ENCODE data around the gene ANKDD1B.
A peak's percentile ranks its signal among the peaks of the same experiment; 100 is the strongest.
"Not testable (repeated sequence)": the region's sequence is repeated elsewhere in the genome, so short reads cannot be mapped to it uniquely, and the experiment has no call there.

Gene ANKDD1B

DNA sequence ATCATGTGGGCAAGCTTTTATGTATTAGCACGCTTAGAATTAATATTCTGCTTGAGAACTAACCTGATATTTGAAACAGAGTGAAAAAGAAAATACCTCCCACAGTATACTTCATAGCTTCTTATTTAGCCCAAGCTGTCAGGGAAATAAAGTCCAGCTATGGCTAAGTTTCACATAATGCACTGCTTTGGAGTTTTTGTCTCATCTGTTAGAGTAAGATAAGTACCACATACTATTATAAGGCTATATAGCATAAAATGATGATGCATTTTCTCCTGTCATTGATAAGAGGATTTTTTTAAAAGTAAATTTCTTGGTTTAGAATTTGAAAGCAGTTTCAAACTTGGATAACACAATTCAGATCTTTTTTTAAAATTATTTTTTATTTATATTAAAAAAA, 2.4 kb upstream of the ANKDD1B start:
- no peak overlapping the region for H3K4me3 ChIP-seq (replicated peaks; ENCODE audit: low read depth, low read length)
- no peak for DNase-seq (ENCODE audit: extremely low read depth, low read depth)
- no peak for TF ChIP-seq CTCF (IDR thresholded peaks at IDR 0.05; ENCODE audit: low read depth, low read length, missing control alignments)

DNA sequence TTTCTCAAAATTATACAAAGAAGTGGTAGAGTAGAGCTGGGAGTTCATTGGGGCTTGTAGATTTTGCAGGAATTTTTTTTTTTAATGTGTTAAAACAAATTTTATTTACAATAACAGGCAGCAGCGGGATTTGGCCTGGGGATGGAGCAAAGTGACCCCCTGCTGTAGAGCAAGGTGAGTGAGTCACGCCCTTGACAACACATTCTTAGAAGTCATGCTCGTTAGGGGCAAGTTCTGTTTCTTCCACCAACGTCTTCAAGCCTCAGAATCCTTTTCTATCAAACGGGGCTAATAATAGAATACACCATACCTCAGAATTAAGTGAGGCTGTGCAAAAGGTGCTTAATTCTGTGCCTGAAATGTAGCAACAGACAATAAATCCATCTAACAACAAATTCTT, 1.1 kb upstream of the ANKDD1B start:
- H3K4me3 ChIP-seq (replicated peaks; ENCODE audit: low read depth, low read length), result no peak overlapping the region
- no peak for TF ChIP-seq CTCF (IDR thresholded peaks at IDR 0.05; ENCODE audit: low read depth, low read length, missing control alignments)

GRCh38 chr5:75610859-75611310, 368 bp upstream of the ANKDD1B start:
- not testable (repeated sequence) for DNase-seq (ENCODE audit: extremely low read depth, low read depth)
- H3K4me3 ChIP-seq (replicated peaks; ENCODE audit: low read depth, low read length), result peak overlapping the region; percentile 53

More for the DNA sequence above, 1.1 kb upstream of the ANKDD1B start:
- DNase-seq (ENCODE audit: extremely low read depth, low read depth), result no peak

GRCh38 chr5:75612226-75612569, 945 bp downstream of the ANKDD1B start:
- TF ChIP-seq CTCF (IDR thresholded peaks at IDR 0.05; ENCODE audit: low read depth, low read length, missing control alignments), result no peak
- DNase-seq (ENCODE audit: extremely low read depth, low read depth), result no peak

GRCh38 chr5:75612901-75613300, 1.6 kb downstream of the ANKDD1B start:
- DNase-seq (ENCODE audit: extremely low read depth, low read depth), result no peak
- no peak for TF ChIP-seq CTCF (IDR thresholded peaks at IDR 0.05; ENCODE audit: low read depth, low read length, missing control alignments)
- H3K4me3 ChIP-seq (replicated peaks; ENCODE audit: low read depth, low read length), result no peak overlapping the region

More at GRCh38 chr5:75612226-75612569, 945 bp downstream of the ANKDD1B start:
- H3K4me3 ChIP-seq (replicated peaks; ENCODE audit: low read depth, low read length), result no peak overlapping the region; the same call in 1 of the 2 replicates

GRCh38 chr5:75614176-75614575, 2.9 kb downstream of the ANKDD1B start:
- no peak for TF ChIP-seq CTCF (IDR thresholded peaks at IDR 0.05; ENCODE audit: low read depth, low read length, missing control alignments)
- DNase-seq (ENCODE audit: extremely low read depth, low read depth), result no peak
- H3K4me3 ChIP-seq (replicated peaks; ENCODE audit: low read depth, low read length), result no peak overlapping the region

DNA sequence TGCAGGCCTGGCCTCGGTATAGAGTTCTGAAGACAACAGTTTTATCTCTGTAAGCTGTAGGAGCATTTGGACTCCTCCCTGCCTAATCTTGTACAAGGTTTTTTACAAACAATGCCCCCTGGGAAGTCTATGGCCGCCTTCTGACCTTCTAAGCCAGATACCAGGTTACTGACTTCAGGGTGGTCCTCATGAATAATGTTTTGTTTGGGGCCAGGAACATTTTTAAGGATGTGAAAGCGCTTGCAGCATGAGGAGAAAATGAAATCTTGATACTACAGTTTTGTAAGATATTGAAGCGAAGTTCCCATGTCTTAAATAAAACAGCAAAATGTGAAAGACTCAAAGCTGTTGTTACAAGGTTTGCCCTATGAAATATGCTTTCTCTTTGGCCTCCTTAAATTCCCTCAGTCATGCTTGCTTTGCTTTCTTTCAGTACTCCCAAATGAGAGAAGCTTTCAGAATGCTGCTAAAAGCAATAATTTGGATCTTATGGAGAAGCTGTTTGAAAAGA, 5.2 kb downstream of the ANKDD1B start:
- no peak for DNase-seq (ENCODE audit: extremely low read depth, low read depth)
- H3K4me3 ChIP-seq (replicated peaks; ENCODE audit: low read depth, low read length), result no peak overlapping the region
- TF ChIP-seq CTCF (IDR thresholded peaks at IDR 0.05; ENCODE audit: low read depth, low read length, missing control alignments), result no peak

All from HFF-Myc (cell line).